ENCODE data around the gene MOCS2. TPM values are rescaled to one million over a fixed set of nuclear protein-coding genes. Genes with fewer than 3 reads are reported as not detected.

Gene MOCS2
- 29.2 to 34.1 TPM (median 29.8 TPM) in 5 replicates for total RNA-seq (2022; extraction: Qiagen RNA extraction)

GRCh38 chr5:53109443-53110127 is at the start of gene MOCS2:
Gene MOCS2, minus strand, starts transcription at chr5:53109757. Its CDS starts 2,583 bp downstream, at chr5:53107174.

Other genes starting within 250 kb of the MOCS2 start
- 8.6 to 11.6 TPM (median 9.6 TPM) in 5 replicates for gene ITGA2, start 120.4 kb downstream of the MOCS2 start, total RNA-seq (2022; extraction: Qiagen RNA extraction)

Data from A549 treated with AZD2906 at 1 μM for 4 hours (cell line).